ENCODE measurements around the gene CFAP299. TPM values are rescaled to one million over a fixed set of nuclear protein-coding genes. Genes with fewer than 3 reads are reported as not detected.

Gene CFAP299
- total RNA-seq, 1 experiment from 2014 or later: not detected

GRCh38 chr4:80540785-80541469, 205.4 kb downstream of the CFAP299 start:
- no peak for TF ChIP-seq FOSL1 (IDR thresholded peaks at IDR 0.05; ENCODE audit: low read depth)
- no peak for TF ChIP-seq EZH2phosphoT487 (IDR thresholded peaks at IDR 0.05; ENCODE audit: borderline replicate concordance)
- TF ChIP-seq, protein P1, sequence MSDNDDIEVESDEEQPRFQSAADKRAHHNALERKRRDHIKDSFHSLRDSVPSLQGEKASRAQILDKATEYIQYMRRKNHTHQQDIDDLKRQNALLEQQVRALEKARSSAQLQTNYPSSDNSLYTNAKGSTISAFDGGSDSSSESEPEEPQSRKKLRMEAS (IDR thresholded peaks at IDR 0.05): no peak
- TF ChIP-seq SP1 (IDR thresholded peaks at IDR 0.05; ENCODE audit: low read depth): no peak
- no peak for TF ChIP-seq EZH2 (IDR thresholded peaks at IDR 0.05)
- H3K27ac ChIP-seq (ENCODE audit: low read depth, low read length): no peak overlapping the region
- intact Hi-C loops (cut with micrococcal nuclease): no loop called here
- no peaks in the 10 kb centered on the region for H3K9me2 ChIP-seq (ENCODE audit: insufficient read depth)
- DNase-seq (ENCODE audit: low read depth, low spot score): no peak
- no peak overlapping the region for H2AFZ ChIP-seq (ENCODE audit: low read depth, low read length, poor library complexity, severe bottlenecking)
- H3K27me3 ChIP-seq (ENCODE audit: insufficient read depth, low read length): peaks cover 36% of the 10 kb centered on the region
- POLR2A ChIA-PET: no interaction called here
- H3K36me3 ChIP-seq (ENCODE audit: control insufficient read depth in 1 of 2, insufficient read depth in 2 of 2, low read length in 2 of 2): no peaks in the 10 kb centered on the region
- CTCF ChIA-PET: no interaction called here
- no peaks in the 10 kb centered on the region for H3K79me2 ChIP-seq (ENCODE audit: insufficient read depth, low read length)
- no peak for ATAC-seq
- no peak overlapping the region for H3K4me2 ChIP-seq (ENCODE audit: low read length)
- H3K4me3 ChIP-seq (replicated peaks in 1 of 2; ENCODE audit: low read depth in 1 of 2, low read length in 2 of 2): no peak overlapping the region
- RAD21 ChIA-PET (ENCODE audit: low non-redundant PET in 1 of 2, low total read pairs in 2 of 2, uncharacterized antibody in 2 of 2, unreplicated experiment in 2 of 2): no interaction called here
- no peak overlapping the region for H3K9ac ChIP-seq (ENCODE audit: low read length)
- no peaks in the 10 kb centered on the region for H3K4me1 ChIP-seq (ENCODE audit: control insufficient read depth in 1 of 2, insufficient read depth in 2 of 2, low read length in 2 of 2)
- no peaks in the 10 kb centered on the region for H3K9me3 ChIP-seq (ENCODE audit: control insufficient read depth in 1 of 2, insufficient read depth in 1 of 2, low read depth in 1 of 2, low read length in 2 of 2)
- no TSS peak for BruUV-seq (replicated peaks)
- no peaks in the 10 kb centered on the region for H4K20me1 ChIP-seq (ENCODE audit: insufficient read depth)

GRCh38 chr4:80542747-80543146, 207.2 kb downstream of the CFAP299 start:
- RAD21 ChIA-PET (ENCODE audit: low non-redundant PET in 1 of 2, low total read pairs in 2 of 2, uncharacterized antibody in 2 of 2, unreplicated experiment in 2 of 2): no interaction called here
- no peaks in the 10 kb centered on the region for H3K36me3 ChIP-seq (ENCODE audit: control insufficient read depth in 1 of 2, insufficient read depth in 2 of 2, low read length in 2 of 2)
- POLR2A ChIA-PET: no interaction called here
- no peaks in the 10 kb centered on the region for H3K9me2 ChIP-seq (ENCODE audit: insufficient read depth)
- DNase-seq (ENCODE audit: low read depth, low spot score) (no peak), ATAC-seq (no peak)
- no TSS peak for BruUV-seq (replicated peaks)
- H3K9ac ChIP-seq (ENCODE audit: low read length): no peak overlapping the region
- H4K20me1 ChIP-seq (ENCODE audit: insufficient read depth): no peaks in the 10 kb centered on the region
- H3K4me2 ChIP-seq (ENCODE audit: low read length): no peak overlapping the region
- peaks cover 36% of the 10 kb centered on the region for H3K27me3 ChIP-seq (ENCODE audit: insufficient read depth, low read length)
- TF ChIP-seq RAD21 (IDR thresholded peaks at IDR 0.05; ENCODE audit: low read depth): no peak
- TF ChIP-seq, protein P2, sequence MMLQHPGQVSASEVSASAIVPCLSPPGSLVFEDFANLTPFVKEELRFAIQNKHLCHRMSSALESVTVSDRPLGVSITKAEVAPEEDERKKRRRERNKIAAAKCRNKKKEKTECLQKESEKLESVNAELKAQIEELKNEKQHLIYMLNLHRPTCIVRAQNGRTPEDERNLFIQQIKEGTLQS (IDR thresholded peaks at IDR 0.05): no peak
- no peak for TF ChIP-seq SRF (IDR thresholded peaks at IDR 0.05; ENCODE audit: low read depth)
- TF ChIP-seq POLR2AphosphoS5 (IDR thresholded peaks at IDR 0.05; ENCODE audit: low read depth, low read length): no peak
- TF ChIP-seq ZFX (IDR thresholded peaks at IDR 0.05): no peak
- H3K4me3 ChIP-seq (replicated peaks in 1 of 2; ENCODE audit: low read depth in 1 of 2, low read length in 2 of 2): no peak overlapping the region
- no peaks in the 10 kb centered on the region for H3K4me1 ChIP-seq (ENCODE audit: control insufficient read depth in 1 of 2, insufficient read depth in 2 of 2, low read length in 2 of 2)
- H3K9me3 ChIP-seq (ENCODE audit: control insufficient read depth in 1 of 2, insufficient read depth in 1 of 2, low read depth in 1 of 2, low read length in 2 of 2): no peaks in the 10 kb centered on the region
- no peaks in the 10 kb centered on the region for H3K79me2 ChIP-seq (ENCODE audit: insufficient read depth, low read length)
- CTCF ChIA-PET: no interaction called here
- intact Hi-C loops (cut with micrococcal nuclease): no loop called here
- H3K27ac ChIP-seq (ENCODE audit: low read depth, low read length): no peak overlapping the region
- H2AFZ ChIP-seq (ENCODE audit: low read depth, low read length, poor library complexity, severe bottlenecking): no peak overlapping the region

Data from HCT116 (cell line).